Peyer's patch (tissue), 4 donors: ENCODE data around the gene CDH4.

Experiments
- CTCF ChIP-seq, 6 experiments: fragments of 450-650 bp in 4 of 6; fragments of 200-600 bp in 2 of 6; sonication (generic) in 1 of 6; IDR thresholded peaks; one replicate each; pipeline ENCODE4 v1.5.1; 2017 to 2019; ENCODE audit warnings: antibody characterized with exemption in 6 of 6, mild to moderate bottlenecking in 3 of 6, moderate library complexity in 1 of 6
- POLR2A ChIP-seq, 2 donors: fragments of 450-650 bp; IDR thresholded peaks; one replicate each; pipeline ENCODE4 v1.5.1; 2017; ENCODE audit warnings: antibody characterized with exemption in 2 of 2, mild to moderate bottlenecking in 2 of 2, moderate library complexity in 2 of 2

- TF ChIP-seq CTCF (IDR thresholded peaks at IDR 0.05) (no peak), POLR2A (IDR thresholded peaks at IDR 0.05) (no peak)
These were observed 197.1 kb downstream of the CDH4 start for GRCh38 chr20:61449057-61449609.
